Activated naive CD4-positive, alpha-beta T cell treated with anti-CD3 and anti-CD28 coated beads, Interleukin-2, amount 50 U/mL, for 72 hours (primary cell): Measurements from ENCODE around the gene TOMM22. TPM values are rescaled to one million over a fixed set of nuclear protein-coding genes. Genes with fewer than 3 reads are reported as not detected.
A peak's percentile ranks its signal among the peaks of the same experiment; 100 is the strongest.

Experiments used
- ATAC-seq, 2 donors: fragments of 150-1000 bp; cut with Tn5 transposase; 2 replicates each; pipeline ENCODE4 v1.10.0; 2021; ENCODE audit warnings: mild to moderate bottlenecking in 2 of 2, moderate library complexity in 2 of 2
- DNase-seq, 2 donors: peaks; one replicate each; pipeline ENCODE4 v3.0.0; 2021 to 2022; ENCODE audit warnings: low spot score in 2 of 2
- H3K27ac Mint-ChIP-seq, 2 donors: one replicate each; pipeline ENCODE4 v1.8.0; 2022; ENCODE audit warnings: mild to moderate bottlenecking in 2 of 2, mixed read lengths in 2 of 2
- H3K36me3 Mint-ChIP-seq, 2 donors: one replicate each; pipeline ENCODE4 v1.8.0; 2022; ENCODE audit warnings: mixed read lengths in 2 of 2
- H3K9me3 Mint-ChIP-seq, 2 donors: one replicate each; pipeline ENCODE4 v1.8.0; 2022; ENCODE audit warnings: mixed read lengths in 2 of 2
- total RNA-seq, 2 donors: library from RNA; stranded (reverse); gene quantifications; one replicate each; pipeline ENCODE4 v1.2.3, GENCODE V29; 2022

Gene TOMM22
- total RNA-seq, 2 donors from 2014 or later = 116 to 120 TPM

DNA sequence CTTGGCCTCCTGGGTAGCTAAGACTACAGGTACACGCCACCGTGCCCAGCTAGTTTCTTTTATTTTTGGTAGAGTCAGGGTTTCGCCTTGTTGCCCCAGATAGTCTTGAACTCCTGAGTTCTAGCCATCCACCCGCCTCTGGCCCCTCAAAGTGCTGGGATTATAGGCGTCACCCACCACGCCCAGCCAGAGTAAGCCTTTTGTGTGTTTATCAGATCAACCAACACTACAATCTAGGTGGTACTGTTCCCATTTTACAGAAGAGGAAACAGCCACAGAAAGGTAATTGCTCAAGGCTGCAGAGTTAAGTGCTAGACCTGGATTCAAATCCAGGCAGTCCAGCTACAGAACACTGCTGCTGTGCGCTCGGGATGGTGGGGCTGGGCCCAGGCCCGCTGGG, 3.1 kb downstream of the TOMM22 start:
- H3K36me3 Mint-ChIP-seq = peaks cover 21 to 27% of the 10 kb centered on the region in 2 donors
- no peak for DNase-seq
- ATAC-seq = no peak
- peak overlapping the region in 1 of 2 donors; percentile 22 for H3K27ac Mint-ChIP-seq
- no peaks in the 10 kb centered on the region for H3K9me3 Mint-ChIP-seq

DNA sequence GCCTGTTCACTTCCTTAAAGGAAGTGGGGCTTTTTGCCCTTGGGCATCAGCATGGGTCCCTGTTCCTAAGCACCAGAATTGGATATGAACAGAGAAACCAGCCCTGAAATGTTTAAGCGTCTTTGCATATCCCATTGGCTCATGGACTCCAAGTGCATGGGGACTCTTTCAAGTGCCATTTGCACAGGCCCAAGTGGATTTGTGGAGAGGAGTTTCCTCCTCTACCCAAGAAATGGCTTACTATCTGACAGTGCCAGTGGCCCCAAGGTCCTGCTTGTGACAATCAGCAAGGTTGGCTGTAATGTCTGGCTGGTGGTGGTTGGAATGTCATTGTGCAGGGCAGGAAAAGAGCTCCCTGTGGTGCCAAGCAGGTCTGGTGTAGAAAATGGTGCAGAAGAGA, 4.0 kb downstream of the TOMM22 start:
- DNase-seq (no peak), ATAC-seq (no peak)
- Mint-ChIP-seq H3K27ac (peak overlapping the region in 1 of 2 donors; percentile 49), H3K9me3 (no peaks in the 10 kb centered on the region), H3K36me3 (peaks cover 21 to 27% of the 10 kb centered on the region in 2 donors)

DNA sequence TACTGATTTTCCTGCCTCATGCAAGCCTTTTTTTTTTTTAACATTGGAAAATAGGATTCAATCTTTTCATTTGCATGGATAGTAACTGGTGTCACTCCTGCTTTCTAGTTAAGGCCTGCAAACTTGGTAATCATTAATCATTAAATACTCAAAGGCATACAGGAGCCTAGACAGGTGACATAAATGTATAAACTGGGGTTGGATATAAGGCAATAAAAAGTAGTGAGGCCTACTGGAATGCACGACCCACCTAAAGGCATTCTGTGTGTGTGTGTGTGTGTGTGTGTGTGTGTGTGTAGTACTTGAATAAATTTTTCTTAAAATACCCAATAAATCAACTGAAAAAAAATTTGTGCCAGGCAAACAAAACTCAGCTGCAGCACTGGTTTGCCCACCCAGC, 7.9 kb downstream of the TOMM22 start:
- Mint-ChIP-seq H3K27ac (no peak overlapping the region), H3K36me3 (peaks cover 5 to 16% of the 10 kb centered on the region in 2 donors), H3K9me3 (no peaks in the 10 kb centered on the region)
- no peak for ATAC-seq
- DNase-seq = no peak

DNA sequence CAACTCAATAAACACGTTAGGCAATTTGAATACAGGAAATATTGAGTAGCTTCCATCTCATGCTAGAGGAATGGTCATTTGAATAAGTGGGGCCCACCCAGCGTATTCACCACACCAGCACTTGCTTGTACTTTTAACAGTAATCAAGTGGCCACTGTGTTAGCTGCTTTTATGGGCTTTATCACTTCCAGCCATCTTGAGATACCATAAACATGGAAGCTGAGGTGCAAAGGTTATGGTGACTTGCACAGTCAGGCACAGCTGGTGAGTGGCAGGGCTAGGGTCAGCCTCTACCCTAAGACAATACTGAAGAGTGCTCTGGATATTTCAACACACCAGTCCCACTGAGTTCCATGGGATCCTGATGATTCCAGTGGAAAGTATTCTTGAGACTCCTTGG, 12.3 kb downstream of the TOMM22 start:
- ATAC-seq (no peak), DNase-seq (no peak)
- no peaks in the 10 kb centered on the region for H3K9me3 Mint-ChIP-seq
- H3K36me3 Mint-ChIP-seq = peaks cover 31 to 48% of the 10 kb centered on the region in 2 donors
- peak overlapping the region in 1 of 2 donors; percentile 63 for H3K27ac Mint-ChIP-seq

DNA sequence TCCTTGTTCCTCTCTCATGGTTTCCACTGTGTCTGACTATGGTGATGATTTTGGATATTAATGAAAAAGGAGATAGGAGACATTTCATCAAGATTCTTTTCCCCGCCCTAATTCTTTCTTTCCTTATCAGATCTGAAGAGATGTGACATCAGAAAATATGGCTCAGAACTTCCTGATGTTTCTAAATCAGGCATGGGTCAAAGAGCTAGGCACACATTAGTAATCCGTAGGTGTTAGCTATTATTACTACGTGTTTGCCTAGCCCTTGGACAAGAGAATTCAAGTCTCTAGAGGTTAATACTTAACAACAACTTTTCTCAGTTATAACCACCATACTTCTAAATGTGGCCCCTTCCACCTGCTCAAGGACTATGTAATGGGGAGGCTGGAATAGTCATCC, 13.2 kb downstream of the TOMM22 start:
- peak overlapping the region; percentile 63 to 90 for H3K27ac Mint-ChIP-seq

DNA sequence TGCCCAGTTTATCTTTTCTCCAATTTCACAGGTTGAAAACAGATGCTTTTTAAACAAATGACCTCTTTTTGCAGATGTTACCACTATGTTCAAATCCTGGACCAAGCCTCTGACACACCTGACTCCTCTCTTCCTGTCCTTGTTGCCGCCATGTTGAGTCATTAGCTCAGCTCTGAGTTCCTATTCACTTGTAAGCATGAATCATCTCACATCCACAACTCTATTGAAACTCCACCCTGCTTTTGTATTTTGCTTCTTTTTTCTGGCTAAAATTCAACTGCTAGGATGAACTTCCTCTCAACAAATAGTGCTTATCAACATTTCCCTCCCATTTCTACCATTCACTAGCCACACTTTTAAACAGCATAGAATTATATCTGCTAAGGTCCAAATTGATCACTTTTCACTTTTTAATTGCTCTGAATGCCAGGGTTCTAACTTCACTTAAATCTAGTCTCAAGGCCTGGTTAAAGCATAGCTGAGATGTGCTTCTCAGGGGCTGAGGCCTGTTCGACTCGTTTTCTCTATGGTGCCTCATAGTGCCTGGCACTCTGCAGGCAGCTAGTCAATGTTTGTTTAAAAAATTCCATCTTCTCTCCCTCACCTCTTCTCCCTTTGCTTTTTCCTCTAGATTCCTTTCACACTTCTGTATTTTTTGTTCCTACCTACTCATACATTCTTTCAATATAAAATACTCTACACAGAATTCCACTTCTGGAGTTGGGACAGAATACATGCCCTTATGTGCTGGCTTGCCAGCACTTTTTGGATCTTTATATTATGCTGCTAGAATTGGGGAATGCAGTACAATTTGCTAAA, 15.1 kb downstream of the TOMM22 start:
- peaks cover 38 to 55% of the 10 kb centered on the region in 2 donors for H3K36me3 Mint-ChIP-seq
- ATAC-seq (peak; percentile 54 to 55), DNase-seq (peak in 1 of 2 donors; percentile 33)
- H3K9me3 Mint-ChIP-seq = no peaks in the 10 kb centered on the region
- H3K27ac Mint-ChIP-seq = peak overlapping the region; percentile 80 to 87

More for the DNA sequence above, 13.2 kb downstream of the TOMM22 start:
- DNase-seq = no peak
- no peak for ATAC-seq
- Mint-ChIP-seq H3K36me3 (peaks cover 37 to 57% of the 10 kb centered on the region in 2 donors), H3K9me3 (no peaks in the 10 kb centered on the region)

DNA sequence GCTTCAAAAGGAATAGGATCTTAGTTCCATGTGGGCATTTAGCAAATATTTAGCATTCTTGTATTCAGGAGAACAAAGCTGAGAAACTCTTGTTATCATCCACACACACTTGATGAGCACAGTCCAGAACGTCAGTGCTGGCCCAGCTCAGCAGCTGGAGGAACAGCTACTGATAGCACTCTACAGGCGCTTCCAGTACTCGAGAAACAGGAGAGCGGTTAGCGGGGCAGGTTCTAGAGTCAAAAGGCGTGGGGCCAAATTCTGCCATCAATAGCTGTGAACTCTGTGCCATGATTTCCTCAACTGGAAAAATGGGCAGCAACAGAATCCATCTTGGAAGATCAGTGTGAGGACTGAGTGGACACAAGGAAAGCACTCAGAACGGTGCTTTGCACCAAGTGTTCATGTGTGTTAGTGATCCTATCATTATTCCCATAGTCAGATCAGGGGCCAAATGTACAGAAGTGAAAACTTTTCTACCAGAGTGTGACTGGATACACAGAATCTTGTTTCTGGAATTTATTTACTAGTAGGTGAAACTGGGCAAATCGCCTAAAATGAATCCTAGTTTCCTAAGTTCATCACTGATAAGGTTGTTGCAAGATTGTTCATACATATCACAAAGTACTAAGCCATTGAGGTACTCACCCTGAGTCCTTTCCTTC, 15.8 kb downstream of the TOMM22 start:
- Mint-ChIP-seq H3K36me3 (peaks cover 38 to 55% of the 10 kb centered on the region in 2 donors), H3K9me3 (no peaks in the 10 kb centered on the region), H3K27ac (peak overlapping the region; percentile 80 to 87)
- DNase-seq = no peak
- no peak for ATAC-seq

DNA sequence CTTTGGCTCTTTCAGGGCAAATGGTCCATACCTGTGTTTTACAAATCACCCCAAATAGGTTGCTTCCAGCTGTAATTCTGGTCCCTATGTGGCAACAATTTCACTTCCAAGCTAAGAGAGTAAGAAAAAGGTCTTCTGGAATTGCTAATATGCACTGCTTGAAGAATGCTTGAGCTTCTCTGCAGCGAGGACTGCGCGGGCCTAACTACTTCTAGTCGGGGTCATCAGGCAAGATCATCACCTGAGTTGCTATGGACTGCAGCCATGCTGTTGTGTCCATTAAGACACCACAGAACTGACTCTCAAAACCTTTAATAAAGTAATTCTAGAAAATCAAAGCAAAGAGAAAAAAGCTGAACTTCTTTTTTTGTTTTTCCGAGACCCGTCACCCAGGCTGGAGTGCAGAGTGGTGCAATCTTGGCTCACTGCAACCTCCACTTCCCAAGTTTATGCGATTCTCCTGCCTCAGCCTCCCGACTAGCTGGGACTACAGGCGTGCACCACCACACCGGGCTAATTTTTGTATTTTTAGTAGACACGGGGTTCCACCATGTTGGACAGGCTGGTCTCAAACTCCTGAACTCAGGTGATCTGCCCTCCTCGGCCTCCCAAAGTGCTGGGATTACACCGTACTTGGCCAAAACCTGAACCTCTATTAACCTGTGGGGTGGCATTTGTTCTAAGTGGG, 16.8 kb downstream of the TOMM22 start:
- H3K9me3 Mint-ChIP-seq = no peaks in the 10 kb centered on the region
- DNase-seq (no peak), ATAC-seq (no peak)
- peaks cover 38 to 48% of the 10 kb centered on the region in 2 donors for H3K36me3 Mint-ChIP-seq
- H3K27ac Mint-ChIP-seq = peak overlapping the region; percentile 80 to 97

DNA sequence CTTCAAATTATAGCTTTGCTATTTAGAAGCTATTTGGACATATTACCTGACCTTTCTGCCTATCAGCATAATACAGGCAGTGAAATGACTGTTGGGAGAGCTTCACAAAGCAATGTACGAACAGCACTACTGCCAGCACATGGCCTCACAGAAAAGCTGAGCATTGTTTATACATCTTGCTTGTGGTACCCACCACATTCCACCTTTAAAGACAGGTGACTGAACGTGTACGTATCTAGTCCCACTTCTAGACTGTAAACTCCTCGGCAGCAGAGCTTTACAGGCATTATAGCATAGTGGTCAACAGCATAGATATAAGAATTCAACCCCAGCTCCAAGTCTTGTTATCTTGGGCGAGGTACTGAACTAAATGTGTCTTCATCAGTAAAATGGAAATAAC, 17.4 kb downstream of the TOMM22 start:
- Mint-ChIP-seq H3K27ac (peak overlapping the region; percentile 80 to 97), H3K36me3 (peaks cover 38 to 46% of the 10 kb centered on the region in 2 donors), H3K9me3 (no peaks in the 10 kb centered on the region)
- DNase-seq = no peak
- ATAC-seq = no peak

DNA sequence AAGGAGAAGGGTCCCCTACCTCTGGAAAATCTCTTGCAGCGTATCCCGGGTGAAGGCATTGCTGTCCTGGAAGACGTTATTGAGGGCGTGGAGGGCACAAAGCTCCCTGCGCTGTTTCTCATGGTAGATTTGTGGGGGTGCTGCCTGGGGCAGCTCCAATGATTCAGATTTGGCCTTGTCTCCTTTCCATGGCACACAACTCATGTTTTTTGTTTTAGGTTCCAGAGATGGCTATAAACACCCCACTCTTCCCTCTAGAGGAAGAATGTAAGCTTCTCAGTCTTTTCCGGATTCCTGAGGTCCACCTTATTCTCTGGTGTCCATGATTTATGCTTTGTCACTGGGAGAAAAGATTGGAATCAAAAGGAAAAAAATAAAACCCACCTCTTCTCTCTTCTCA, 18.0 kb downstream of the TOMM22 start:
- ATAC-seq (no peak), DNase-seq (no peak)
- H3K36me3 Mint-ChIP-seq = peaks cover 38 to 43% of the 10 kb centered on the region in 2 donors
- peak overlapping the region; percentile 80 to 97 for H3K27ac Mint-ChIP-seq
- H3K9me3 Mint-ChIP-seq = no peaks in the 10 kb centered on the region

DNA sequence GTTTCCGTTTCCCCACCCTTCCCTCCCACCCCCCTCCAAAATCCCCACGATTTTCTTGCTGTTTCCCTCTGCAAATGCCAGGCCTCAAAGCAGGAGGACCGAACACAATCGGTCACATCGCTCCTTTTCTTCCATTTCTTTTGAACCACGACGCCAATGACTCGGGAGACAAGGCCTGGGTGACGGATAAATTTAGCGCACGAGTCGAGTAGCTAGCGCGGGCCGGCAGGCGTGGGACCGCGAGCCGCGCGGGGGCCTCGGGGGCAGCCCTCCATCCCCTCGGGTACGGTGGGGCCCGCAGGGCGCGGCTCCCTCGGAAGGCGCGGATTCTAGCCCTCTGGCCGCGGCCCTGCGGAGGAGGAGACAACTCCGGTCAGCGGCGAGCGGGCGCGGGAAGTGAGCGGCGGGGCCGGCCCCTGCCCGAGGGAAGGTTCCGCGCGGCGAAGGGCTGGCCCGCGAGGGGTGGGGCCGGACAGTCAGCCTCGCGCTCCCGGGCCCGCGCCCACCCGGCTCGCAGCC, 18.6 kb downstream of the TOMM22 start:
- ATAC-seq (peak; percentile 20 to 35), DNase-seq (no peak)
- no peaks in the 10 kb centered on the region for H3K9me3 Mint-ChIP-seq

DNA sequence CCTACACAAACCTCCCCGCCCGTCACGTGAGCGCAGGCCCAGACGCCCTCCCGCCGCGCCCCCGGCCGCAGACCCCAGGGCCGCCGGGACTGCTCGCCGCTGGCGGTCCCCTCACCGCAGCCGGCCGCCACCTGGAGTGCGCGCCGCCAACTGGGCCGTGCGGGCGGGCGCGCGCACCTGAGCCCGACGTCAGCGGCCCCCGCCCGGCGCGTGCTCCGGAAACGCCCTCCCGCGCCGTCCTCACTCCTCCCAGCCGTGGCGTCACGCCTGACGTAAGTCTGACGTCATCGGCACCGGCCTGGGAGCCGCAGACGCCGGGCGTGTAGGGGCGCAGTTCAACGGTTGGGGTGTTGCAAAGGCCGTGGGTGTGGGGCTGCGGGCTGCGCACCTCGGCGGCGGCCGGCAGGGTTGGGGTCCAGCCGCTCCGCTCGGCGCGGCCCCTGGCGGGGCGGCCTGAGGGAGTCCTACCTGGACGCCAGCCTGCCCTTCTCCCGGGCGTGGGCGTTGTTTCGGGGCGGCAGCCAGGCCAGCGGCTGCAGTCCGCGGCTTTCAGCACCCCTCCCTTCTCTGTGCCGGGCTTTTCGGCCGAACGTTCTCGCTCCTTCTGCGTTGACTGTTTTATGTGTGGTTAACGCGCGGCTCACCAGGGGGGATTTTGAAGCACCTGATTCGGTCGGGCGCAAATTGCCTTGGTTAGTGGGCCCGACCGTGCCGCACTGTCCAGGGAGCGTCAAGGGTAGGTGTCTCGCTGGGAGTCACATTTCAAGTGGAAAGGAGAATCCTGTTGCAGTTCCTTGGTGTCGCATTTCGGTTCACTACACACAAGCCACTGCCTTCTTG, 19.3 kb downstream of the TOMM22 start, which contains the start of gene JOSD1:
TSS of gene JOSD1 (minus strand) at position 155 of the 840 bp plus-strand sequence. CDS start 956 bp downstream, outside the sequence.
- peak; percentile 98 for DNase-seq
- Mint-ChIP-seq H3K9me3 (no peaks in the 10 kb centered on the region), H3K36me3 (peaks cover 37 to 38% of the 10 kb centered on the region in 2 donors), H3K27ac (peak within 1 kb of the TSS; percentile 80 to 98)
- ATAC-seq = peak; percentile 45 to 57

More for the DNA sequence above, 18.6 kb downstream of the TOMM22 start:
- peak overlapping the region; percentile 80 to 97 for H3K27ac Mint-ChIP-seq
- peaks cover 37 to 38% of the 10 kb centered on the region in 2 donors for H3K36me3 Mint-ChIP-seq

DNA sequence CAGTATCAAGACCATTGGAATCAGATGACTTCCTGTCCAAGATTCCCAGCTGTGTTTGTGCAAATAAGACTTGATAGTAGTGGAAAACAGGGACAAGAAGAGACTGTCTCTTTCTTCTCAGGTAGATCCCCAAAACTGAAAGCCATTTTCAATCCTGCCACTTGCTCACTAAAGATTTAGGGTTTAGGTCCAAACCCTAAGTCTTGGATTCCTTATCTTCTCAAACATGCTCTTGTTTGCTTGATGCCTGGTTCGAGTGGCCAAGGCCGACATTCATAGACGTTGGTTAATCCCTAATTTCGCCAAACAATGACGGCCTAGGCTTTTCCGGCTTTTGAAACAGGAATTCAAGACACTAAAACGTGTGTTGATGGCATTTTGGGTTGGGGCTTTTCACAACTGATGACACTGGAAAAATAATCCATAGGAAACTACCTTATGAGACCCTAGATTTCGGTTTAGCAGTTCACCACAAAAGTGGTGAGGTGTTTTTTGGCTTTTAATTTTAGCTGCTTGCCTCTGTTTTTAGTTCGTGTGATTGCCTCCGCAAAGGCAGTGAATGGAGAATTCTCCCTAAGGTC, 23.0 kb downstream of the TOMM22 start:
- Mint-ChIP-seq H3K27ac (peak overlapping the region; percentile 93 to 97), H3K9me3 (no peaks in the 10 kb centered on the region)
- no peak for ATAC-seq

DNA sequence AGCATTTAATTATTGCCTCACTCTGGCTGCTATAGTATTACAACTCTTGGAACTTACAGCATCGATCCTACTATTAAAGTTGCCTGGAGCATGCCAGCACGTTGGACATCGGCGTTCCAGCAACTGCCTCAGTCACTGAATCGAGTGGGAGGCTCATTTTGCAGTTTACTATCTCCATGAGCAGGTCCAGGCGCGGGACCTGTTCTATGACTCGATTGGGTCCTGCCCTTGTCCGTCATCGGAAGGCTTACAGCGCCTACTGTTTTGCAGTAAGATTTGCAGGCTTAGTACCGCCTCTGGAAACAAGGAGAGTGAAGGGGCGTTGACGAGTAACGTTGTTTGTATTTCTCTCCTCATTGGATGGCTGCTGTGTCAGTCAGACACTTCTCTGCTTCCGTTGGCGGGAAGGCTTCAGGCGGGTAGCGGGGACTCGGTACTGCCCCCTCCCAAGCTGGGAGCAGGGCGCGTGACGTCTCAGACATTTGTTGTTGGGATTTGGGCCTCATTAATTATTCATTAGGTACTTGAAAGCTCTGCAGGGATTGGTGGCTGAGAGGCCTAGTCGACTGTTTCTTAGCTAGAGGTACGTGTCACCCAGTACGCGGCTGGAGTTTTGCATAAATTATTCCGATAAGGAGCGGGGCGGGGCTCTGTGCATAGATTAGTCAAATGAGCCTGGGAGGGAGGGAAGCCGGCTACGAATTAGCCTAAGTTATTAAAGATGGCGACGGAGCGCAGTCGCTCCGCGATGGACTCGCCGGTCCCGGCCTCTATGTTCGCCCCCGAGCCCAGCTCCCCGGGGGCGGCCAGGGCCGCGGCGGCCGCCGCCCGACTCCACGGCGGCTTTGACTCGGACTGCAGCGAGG, 23.7 kb downstream of the TOMM22 start, which contains the start of gene GTPBP1:
TSS of gene GTPBP1 (plus strand) at position 710 of the 866 bp plus-strand sequence. CDS start at position 722, 12 bp downstream.
- DNase-seq = peak; percentile 96 to 98
- H3K9me3 Mint-ChIP-seq = no peaks in the 10 kb centered on the region
- H3K27ac Mint-ChIP-seq = peak within 1 kb of the TSS; percentile 93 to 97
- peak; percentile 82 to 87 for ATAC-seq
- peaks cover 23 to 30% of the 10 kb centered on the region in 2 donors for H3K36me3 Mint-ChIP-seq

More for the DNA sequence above, 23.0 kb downstream of the TOMM22 start:
- peaks cover 31 to 32% of the 10 kb centered on the region in 2 donors for H3K36me3 Mint-ChIP-seq
- no peak for DNase-seq
